Left lobe of liver (tissue), 2 donors: ENCODE measurements around the gene SCNN1B. TPM values are rescaled to one million over a fixed set of nuclear protein-coding genes. Genes with fewer than 3 reads are reported as not detected.
"Not testable (repeated sequence)": the region's sequence is repeated elsewhere in the genome, so short reads cannot be mapped to it uniquely, and the experiment has no call there.

Experiments
- ATAC-seq: fragments of 200-7000 bp; cut with Tn5 transposase; one replicate; pipeline ENCODE4 v1.9.1; 2020; ENCODE audit warnings: mild to moderate bottlenecking, moderate library complexity
- DNase-seq: peaks from one replicate; pipeline ENCODE4 v3.0.0-alpha.2; 2020; ENCODE audit warnings: low spot score
- total RNA-seq: library from RNA; stranded (reverse); gene quantifications from one replicate; pipeline ENCODE4 v1.2.1, GENCODE V29; 2021
- donor health status: DM: no; HTN: no; CAD: no; lungs with moderate emphysema.
- donor health status: DM: no; HTN: yes; CAD: no.

The SCNN1B gene
- total RNA-seq, 1 donor from 2014 or later, result 0.18 TPM

DNA sequence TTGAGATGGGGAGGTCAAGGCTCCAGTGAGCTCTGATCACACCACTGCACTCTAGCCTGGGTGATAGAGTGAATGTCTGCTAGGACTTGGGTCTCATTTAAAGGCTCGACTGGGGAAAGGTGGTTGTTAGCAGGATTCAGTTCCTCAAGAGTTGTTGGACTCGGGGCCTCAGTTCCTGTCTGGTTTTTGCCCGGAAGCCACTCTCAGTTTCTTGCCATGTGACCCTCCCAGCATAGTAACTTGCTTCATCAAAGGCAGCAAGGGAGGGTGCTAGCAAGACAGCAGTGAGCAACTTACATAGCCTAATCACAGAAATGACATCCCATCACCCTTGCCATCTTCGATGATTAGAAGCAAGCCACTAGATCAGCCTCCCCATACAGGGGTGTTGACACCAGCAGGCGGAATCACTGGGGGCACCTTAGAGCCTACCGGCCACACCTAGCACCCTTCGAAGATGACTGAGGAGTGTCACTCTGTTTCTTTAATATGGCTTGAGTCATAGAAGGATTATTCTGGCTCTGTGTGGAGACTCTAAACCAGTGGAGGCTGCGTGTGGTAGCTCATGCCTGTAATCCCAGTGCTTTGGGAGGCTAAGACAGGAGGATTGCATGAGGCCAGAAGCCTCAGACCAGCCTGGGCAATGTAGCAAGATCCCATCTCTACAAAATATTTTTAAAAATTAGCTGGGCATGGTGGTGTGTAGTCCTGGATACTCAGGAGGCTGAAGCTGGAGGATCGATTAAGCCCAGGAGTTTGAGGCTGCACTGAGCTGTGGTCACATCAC is 13.2 kb upstream of the SCNN1B start:
- ATAC-seq (no peak), DNase-seq (no peak)

DNA sequence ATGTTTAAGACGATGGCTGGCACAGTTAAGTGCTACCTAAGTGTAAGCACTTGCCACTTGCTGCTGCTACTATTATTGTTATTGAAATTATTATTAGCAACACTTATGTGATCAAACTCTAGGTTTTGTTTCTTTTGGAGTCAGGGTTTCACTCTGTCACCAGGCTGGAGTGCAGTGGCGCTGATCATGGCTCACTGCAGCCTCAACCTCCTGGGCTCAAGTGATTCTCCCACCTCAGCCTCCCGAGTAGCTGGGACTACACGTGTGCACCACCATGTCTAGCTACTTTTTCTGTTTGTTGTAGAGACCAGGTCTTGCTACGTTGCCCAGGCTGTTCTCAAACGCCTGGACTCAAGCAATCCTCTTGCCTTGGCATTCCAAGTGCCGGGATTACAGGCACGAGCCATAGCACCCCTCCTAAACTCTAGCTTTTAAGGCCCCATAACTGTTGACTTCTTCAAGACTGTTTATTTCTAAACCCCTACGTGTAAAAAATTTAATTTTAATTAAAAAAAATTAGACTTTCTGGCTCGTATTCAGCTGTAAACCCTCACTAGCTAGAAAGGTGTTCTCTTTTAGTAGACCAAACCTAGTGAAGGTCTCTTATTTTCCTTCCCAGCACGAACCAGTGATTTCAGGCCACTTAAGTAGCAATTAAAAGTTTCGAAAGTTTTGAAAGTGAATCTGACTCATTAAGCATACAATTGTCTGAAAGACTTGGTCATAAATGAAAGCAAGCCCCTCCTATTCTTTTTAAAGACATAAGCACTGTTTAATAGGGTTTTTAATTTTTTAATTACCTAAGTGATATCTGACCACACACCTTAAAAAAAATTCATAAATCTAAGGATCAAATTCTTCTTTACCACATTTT is 11.7 kb upstream of the SCNN1B start:
- DNase-seq (no peak), ATAC-seq (no peak)

DNA sequence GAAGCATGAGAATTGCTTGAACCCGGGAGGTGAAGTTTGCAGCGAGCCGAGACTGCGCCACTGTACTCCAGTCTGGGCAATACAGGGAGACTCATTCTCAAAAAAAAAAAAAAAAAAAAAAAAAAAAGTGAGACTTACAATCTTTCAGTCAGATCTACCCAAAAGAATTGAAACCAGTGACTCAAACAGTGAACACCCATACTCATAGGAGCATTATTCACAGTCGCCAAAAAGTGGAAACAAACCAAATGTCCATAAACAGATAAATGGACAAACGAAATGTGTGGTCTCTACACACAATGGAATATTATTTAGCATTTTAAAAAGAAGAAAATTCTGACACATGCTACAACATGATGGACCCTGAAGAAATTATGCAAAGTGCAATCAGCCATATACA is 9.1 kb upstream of the SCNN1B start:
- ATAC-seq, result no peak
- no peak for DNase-seq

DNA sequence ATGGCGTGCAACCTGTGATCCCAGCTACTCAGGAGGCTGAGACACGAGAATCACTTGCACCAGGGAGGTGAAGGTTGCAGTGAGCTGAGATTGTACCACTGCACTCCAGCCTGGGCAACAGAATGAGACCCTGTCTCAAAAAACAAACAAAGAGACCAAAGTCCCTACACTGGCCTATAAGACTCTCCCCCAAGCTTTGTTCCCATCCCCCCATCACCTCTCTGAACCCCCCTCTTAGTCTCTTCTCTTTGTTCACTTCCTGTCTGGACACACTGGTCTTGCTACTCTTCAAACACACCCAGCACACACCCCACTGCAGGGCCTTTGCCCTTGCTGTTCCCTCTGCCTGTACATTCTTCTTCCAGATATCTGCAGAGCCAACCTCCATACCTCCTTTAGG is 7.8 kb upstream of the SCNN1B start:
- no peak for ATAC-seq

DNA sequence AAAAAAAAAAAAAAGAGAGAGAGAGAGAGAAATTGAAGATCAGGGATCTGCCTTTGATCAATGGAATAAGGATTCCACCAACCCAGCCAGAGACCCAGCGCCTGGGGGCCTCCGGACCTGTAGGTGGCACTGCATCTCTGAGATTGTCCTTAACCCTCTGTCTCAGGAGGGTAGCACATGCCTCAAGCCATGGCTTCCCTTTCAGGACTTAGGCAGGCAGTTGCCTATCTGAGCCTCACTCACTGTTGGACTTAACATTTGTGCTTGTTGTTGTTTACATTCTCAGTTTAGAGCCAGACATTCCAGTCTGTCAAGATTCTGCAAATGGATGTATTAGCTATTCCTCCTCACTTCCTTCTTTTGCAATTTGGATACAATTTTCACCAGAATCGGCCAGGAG is 5.1 kb upstream of the SCNN1B start:
- DNase-seq (no peak), ATAC-seq (no peak)

More for the DNA sequence above, 7.8 kb upstream of the SCNN1B start:
- DNase-seq, result no peak

DNA sequence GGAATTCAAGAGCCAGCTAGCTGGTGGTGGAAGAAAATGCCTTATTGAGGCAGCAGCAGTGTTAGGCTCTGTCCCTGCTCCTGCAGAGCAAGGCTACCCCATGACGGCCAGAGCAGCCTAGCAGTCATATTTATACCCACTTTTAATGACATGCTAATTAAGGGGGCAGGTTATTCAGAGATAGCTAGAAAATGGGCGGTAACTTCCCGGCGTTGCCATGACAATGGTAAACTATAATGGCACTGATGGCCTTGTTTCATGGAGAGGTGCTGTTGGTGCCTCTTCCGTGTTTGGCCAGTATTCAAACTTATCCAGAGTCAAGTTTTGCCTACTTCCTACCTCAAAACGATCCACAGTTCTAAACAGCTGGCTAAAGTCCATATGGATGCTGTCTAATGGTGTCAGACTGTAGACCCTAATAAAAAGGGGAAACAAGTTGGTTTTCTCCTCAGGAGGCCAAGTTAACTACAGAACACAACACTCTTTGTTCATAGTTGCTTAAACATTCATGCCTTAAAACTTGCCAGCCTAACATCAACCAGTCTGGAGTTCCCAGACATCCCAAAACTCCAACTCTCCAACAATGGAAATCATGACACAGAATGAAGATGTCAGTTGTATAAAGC is 3.7 kb upstream of the SCNN1B start:
- DNase-seq (no peak), ATAC-seq (no peak)

DNA sequence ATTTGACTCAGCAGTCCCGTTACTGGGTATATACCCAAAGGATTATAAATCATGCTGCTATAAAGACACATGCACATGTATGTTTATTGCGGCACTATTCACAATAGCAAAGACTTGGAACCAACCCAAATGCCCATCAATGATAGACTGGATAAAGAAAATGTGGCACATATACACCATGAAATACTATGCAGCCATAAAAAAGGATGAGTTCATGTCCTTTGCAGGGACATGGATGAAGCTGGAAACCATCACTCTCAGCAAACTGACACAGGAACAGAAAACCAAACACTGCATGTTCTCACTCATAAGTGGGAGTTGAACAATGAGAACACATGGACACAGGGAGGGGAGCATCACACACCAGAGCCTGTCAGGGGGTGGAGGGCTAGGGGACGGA is 2.3 kb upstream of the SCNN1B start:
- DNase-seq, ATAC-seq: not testable (repeated sequence)

DNA sequence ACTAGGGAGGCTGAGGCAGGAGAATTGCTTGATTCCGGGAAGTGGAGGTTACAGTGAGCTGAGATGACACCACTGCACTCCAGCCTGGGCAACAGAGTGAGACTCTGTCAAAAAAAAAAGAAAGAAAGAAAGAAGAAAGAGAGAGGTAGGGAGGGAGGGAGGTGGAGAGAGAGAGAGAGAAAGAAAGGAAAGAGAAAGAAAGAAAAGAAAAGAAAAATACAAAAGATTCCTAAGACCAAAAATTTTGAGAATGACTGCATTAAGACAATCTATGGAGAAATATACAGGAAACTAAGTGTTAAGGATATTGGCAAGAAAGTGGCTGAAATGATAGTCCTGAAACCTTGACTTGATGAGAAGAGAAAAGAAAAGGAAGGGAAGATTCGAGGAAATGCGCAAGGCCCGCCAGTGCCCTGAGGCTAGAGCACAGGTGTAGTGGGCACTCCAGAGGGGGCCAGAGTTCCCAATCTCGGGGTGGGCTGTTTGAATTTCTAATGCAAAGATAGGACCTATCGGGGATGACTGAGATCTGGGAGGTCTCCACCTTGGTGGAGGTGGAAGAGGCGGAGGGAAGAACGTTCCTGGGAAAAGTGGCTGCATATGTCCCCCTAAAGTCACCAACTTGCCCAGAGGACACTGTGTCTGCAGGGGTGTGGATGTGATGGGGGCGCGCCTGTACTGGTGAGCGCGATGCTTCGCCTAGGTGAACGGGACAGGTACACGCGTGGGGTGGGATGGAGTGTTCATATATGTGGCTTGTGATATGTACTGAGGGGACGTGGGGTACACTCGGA is 654 bp upstream of the SCNN1B start:
- no peak for ATAC-seq
- no peak for DNase-seq

DNA sequence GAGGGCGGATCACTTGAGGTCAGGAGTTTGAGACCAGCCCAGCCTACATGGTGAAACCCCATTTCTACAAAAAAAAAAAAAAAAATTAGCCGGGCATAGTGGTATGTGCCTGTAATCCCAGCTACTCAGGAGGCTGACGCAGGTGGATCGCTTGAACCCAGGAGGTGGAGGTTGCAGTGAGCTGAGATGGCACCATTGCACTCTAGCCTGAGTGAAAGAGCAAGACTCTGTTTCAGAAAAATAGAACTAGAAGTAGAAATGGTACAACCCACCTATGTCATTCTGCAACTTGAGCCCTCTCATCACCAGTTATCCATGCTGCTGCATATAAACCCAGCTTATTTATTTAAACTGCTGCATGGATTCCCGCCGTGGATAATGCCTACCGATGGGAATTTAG is 1.6 kb downstream of the SCNN1B start:
- DNase-seq, result no peak
- ATAC-seq, result no peak

DNA sequence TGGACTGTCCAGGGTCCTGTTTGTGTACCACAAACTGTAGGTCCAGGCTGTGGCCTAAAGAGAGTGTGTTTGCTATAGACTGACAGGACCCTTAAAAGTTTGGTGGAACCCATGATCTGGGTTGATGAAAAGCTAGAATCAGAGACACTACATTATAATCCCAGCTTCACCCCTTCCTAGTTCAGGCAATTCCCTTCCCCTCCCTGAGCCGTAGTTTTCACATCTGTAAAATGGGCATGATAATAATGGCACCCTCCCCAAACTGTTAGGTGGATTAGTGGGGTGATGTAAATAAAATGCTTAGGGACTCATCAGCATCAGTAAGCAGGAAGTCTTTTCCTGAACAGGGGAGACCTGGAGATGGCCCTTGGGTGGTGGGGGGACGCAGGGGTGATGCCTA is 2.5 kb downstream of the SCNN1B start:
- DNase-seq (no peak), ATAC-seq (no peak)

DNA sequence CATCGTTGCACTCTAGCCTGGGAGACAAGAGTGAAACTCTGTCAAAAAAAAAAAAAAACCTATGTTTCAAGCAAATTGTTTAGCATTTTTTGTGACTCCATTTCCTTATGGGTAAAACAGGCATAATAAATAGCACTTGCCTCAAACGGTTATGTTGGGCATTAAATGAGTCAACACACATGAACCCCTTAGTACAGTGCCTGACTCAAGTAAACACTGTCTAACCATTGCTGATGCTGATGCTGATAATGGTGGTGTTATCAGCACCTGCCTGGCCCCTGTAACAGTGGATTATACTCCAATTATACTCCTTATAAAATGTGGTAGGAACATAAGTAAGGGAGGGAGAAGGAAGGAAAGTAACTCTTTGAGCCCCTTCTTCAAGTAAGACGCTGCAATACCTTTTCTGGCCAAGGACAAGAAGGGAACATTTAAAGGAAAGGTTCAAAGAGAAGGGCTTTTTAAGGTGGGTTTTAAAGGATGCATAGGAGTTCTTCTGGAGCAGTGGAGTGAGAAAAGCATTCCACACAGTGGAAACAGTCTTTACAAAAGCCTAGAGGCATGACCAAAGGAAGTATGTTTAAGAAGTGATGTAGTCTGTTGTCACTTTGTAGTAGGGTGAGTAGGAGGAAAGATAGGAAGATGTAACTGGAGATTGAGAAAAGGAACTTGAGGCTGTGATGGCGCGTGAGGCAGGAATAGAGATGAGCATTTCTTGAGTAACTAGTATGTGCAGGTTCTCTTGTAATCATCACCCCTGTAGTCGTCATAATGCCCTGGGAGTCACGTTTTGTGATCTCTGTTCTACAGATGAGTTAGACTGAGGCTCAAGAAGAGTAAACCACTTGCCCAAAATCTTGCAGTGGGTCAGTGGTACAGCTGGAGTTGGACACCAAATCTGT is 4.3 kb downstream of the SCNN1B start:
- ATAC-seq (no peak), DNase-seq (no peak)

DNA sequence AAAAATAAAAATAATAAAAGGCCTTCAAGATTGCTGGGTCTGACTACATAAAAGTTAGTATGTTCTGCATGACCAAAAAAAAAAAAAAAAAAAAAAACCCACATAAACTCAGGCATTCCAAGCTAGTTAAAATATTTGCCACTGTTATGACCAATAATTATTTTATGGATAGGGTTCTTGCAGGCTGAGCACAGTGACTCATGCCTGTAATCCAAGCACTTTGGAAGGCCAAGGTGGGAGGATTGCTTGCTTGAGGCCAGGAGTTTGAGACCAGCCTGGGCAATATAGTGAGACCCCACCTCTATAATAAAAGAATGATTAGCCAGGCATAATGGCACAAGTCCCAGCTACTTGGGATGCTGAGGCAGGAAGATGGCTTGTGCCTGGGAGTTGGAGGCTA is 8.1 kb downstream of the SCNN1B start:
- ATAC-seq, result no peak
- DNase-seq, result no peak

DNA sequence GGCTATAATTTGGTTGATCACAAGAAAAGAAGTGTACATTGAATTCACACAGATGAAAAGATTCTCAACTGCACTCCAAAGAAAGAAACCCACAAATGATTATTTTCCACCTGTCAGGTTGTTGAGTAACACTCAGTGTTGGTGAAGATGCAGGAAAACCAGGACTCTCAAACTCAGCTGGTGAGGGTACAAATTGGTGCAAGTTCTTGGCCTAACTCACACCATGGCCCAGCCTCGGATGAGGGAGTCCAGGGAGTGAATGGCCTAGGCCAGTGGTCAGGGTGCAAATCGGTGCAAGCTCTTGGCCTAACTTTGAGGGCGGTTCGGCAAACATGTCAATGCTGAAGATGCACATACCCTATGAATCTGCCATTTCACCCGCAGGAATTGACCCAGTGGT is 8.6 kb downstream of the SCNN1B start:
- ATAC-seq (no peak), DNase-seq (no peak)

DNA sequence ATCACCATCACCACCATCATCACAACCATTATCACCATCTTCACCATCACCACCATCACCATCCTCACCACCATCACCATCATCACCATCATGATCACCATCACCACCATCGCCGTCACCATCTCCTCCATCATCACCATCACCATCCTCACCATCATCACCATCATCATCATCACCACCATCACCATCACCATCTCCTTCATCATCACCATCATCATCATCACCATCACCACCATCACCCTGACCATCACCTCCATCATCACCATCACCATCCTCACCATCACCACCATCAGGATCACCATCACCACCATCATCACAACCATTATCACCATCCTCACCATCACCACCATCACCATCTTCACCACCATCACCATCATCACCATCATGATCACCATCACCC is 14.1 kb downstream of the SCNN1B start:
- no peak for DNase-seq
- no peak for ATAC-seq

DNA sequence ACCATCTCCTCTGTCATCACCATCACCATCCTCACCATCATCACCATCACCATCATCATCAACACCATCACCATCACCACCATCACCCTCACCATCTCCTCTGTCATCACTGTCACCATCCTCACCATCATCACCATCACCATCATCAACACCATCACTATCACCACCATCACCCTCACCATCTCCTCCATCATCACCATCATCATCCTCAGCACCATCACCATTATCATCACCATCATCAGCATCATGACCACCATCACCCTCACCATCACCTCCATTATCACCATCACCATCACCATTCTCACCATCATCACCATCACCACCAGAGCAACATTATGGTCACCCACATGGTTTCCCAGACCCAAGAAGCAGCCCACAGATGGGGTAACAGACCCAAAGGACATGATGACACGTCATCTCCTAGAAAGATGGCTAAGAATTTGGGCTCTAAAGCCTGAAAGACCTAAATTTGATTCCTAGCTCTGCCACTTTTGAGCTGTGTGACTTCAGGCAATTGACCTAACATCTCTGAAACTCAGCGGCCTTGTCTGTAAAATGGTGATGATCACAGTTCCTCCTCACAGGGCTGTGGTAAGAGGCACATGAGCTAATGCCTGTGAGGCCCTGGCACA is 14.6 kb downstream of the SCNN1B start:
- no peak for ATAC-seq

DNA sequence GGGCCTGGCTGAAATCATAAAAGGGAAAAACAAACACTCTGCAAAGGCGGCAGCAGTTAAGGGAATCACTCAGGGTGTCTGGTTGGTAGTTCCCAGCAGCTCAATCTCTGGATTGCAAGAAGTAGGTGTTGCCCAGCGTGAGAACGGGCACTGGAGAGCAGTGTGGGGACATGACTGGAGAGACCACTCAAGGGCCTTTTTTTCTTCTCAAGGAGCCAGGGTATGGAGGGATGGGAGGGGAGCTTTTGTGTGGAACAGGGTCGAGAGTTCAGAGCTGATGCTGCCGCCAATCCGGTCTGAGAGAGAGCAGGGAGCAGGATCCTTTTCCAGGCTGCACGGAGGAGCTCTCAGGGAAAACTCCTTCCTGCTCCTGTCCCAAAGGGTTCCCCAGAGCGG is 15.2 kb downstream of the SCNN1B start:
- DNase-seq (no peak), ATAC-seq (no peak)

More for the DNA sequence above, 14.6 kb downstream of the SCNN1B start:
- DNase-seq, result no peak

DNA sequence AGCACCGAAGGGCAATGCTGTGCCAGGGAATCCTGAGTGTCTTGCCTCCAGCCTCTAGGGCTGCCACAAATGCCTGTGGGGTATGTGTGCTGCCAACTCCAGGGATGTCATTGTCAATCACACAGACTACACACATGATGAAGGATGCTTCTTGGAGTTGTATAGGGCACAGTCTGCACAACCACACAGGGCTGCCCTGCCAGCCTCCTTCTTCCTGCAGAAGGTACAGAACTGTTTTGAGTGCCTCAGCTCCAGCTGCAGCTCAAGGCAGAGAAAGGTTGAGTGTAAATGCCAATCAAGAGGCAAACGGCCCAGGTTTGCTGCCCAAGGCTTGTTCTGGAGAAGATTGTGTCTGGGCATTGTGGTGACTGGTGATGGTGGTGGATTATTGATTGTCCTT is 15.6 kb downstream of the SCNN1B start:
- ATAC-seq (no peak), DNase-seq (no peak)

DNA sequence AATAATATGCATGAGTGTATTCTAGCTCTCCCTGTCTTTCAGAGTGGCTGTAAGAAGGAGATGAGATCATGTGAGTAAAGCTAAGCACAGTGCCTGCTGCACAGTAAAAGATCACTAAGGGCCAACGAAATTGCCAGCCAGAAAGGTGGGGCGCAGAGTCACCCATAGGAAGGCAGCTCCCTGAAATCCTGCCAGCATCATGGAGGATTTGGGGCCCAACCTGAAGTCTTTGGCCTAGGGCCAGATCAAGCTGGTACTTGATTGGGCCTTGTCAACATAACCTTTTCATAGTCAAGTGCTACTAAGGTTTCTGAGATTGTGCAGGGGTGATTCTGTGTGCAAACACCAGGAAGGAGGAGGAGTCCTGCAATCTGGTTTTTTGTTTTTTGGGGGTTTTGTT is 16.5 kb downstream of the SCNN1B start:
- ATAC-seq, result no peak
- no peak for DNase-seq

DNA sequence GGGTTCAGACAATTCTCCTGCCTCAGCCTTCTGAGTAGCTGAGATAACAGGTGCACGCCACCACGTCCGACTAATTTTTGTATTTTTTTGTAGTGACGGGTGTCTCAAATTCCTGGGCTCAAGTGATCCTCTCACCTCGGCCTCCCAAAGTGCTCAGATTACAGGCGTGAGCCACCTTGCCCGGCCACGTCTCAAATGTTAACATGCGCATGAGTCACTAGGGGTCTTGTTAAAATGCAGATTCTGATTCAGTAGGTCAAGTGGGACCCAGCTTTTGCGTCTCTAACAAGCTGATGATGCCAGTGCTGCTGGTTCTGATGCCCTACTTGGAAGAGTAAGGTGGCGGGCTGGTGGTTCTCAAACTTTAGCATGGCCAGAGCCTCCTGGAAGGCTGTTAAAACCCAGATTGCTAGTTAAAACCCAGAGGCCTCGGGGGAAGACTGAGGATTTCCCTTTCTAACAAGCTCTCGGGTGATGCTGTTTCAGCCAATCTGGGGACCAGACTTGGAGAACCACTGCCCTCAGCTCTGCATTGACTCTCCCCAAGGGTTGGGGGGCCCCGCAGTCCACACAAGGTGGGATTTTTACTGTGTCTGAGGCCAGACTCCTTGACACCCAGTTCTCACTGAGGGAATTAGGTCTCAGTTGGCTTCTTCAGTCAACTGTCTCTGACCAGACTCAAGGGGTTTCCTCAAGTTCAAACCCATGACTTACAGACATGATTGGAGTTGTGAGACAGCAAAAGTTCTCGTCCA is 17.9 kb downstream of the SCNN1B start:
- DNase-seq, result no peak

More for the DNA sequence above, 17.9 kb downstream of the SCNN1B start:
- no peak for ATAC-seq
